ENCODE measurements around the gene NBPF26.
A peak's percentile ranks its signal among the peaks of the same experiment; 100 is the strongest.
"Not testable (repeated sequence)": the region's sequence is repeated elsewhere in the genome, so short reads cannot be mapped to it uniquely, and the experiment has no call there.

The NBPF26 gene

DNA sequence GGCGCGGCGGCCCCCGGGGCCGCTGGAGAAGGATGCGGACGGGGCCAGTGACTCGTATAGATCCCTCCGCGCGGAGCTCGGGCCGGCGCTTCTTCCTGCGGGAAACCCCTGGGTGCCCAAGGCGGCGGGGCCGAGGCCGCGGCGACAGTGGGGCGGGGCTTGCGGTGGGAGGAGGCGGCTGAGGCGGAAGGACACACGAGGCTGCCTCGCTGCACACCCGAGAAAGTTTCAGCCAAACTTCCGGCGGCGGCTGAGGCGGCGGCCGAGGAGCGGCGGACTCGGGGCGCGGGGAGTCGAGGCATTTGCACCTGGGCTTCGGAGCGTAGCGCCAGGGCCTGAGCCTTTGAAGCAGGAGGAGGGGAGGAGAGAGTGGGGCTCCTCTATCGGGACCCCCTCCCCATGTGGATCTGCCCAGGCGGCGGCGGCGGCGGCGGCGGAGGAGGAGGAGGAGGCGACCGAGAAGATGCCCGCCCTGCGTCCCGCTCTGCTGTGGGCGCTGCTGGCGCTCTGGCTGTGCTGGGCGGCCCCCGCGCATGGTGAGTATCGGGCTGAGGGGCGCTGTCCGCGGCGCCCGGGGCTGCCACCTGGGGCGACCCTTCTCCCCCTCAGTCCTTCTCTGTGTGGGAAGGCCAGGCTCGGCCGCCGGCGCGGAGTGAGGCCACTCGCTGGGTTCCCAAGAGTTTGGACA lies at the start of gene NBPF26:
NBPF26 (plus strand) TSS at position 231 of the 688 bp plus-strand sequence.
- not testable (repeated sequence) for DNase-seq

GRCh38 chr1:120680106-120680819 lies 43.5 kb upstream of the NBPF26 start:
- not testable (repeated sequence) for DNase-seq

- not testable (repeated sequence) for DNase-seq
Measured at GRCh38 chr1:120680938-120681337, 42.8 kb upstream of the NBPF26 start.

- DNase-seq: not testable (repeated sequence)
Measured at GRCh38 chr1:120684397-120684796, 39.3 kb upstream of the NBPF26 start.

DNA sequence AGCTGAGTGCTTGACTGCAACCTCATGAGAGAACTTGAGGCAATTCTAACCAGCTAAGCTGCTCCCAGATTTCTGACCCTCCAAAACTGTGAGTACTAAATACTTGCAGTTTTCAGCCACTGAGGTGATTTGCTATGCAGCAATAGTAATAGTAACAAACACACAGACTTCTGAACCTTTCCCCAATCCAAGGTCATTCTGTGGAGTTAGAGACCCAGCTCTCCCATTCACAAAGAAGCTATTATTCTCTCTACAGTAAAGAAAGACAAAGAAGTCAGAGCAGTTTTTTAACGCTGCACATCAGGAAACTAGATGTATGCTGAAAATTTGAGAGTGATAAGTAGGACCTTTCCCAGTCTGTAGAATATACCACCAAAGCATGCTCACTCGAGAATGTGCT lies 38.1 kb upstream of the NBPF26 start:
- not testable (repeated sequence) for DNase-seq

GRCh38 chr1:120687250-120687649 lies 36.5 kb upstream of the NBPF26 start:
- DNase-seq: not testable (repeated sequence)

DNA sequence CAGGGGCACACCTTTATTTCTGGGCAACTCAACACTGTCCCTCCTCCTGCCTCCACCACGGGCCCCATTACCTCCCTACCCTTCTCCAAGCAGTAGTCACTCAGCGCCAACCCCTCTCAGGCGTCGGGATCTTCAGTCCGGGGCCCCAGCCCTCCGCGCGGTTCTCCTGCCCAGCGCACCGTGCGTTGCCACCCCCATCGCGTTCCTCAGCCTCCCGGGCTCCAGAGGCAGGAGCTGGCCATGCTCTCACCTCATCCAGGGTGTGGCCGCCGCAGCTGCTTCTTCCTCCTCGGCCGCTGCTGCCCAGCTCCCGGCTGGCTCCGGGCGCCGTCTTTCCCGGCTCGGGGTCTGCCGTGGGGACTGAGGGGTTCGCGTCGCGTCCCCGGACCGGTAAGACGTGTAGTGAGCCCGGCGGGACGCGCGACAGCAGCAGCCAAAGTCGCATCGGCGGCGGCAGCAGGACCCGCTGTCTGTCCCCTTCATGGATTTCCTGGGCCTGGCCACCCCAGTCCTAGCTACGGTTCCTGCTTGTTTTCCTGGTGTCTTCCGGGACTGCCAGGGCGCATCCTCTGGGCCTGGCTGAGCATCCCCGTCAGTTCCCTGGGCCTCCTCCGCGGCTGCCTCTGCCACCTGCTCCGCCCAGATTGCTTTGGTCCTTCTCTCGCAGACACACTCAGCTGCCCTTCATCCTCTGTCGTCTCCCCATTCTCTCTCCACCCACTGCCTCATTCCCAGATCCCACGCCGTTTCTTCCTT lies 22.8 kb upstream of the NBPF26 start:
- not testable (repeated sequence) for DNase-seq

GRCh38 chr1:120723358-120723714 lies 409 bp upstream of the NBPF26 start:
- DNase-seq: not testable (repeated sequence)

GRCh38 chr1:120724507-120724906 lies 762 bp downstream of the NBPF26 start:
- DNase-seq: not testable (repeated sequence)

GRCh38 chr1:120728811-120729210 lies 5.1 kb downstream of the NBPF26 start:
- DNase-seq: not testable (repeated sequence)

GRCh38 chr1:120769090-120769489 lies 45.3 kb downstream of the NBPF26 start:
- DNase-seq: not testable (repeated sequence)

GRCh38 chr1:120805452-120805851 lies 81.7 kb downstream of the NBPF26 start:
- DNase-seq: not testable (repeated sequence)

- peak; percentile 18 to 38 for DNase-seq
Measured at GRCh38 chr1:120811822-120812221, 88.1 kb downstream of the NBPF26 start.

GRCh38 chr1:120825051-120825450 lies 101.3 kb downstream of the NBPF26 start:
- not testable (repeated sequence) for DNase-seq

DNA sequence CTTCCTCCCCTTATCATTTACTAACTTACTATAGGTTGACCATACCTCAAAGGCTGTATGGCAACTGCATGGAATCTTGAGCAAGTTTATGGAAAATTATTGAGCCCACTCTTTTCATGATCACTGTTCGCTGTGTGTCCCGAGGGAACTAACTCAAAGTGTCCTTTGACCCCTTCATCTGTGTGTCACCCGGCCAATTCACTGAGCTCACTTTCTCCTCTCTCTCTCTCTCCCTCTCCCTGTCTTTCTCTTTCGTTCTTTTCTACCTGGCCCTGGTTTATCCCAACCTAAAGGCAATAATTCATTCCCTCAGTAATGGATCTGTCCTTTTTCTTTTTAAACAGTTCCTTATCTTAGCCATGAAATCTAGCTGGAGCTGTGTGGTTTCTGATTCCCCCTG lies 102.9 kb downstream of the NBPF26 start:
- DNase-seq: not testable (repeated sequence)

DNA sequence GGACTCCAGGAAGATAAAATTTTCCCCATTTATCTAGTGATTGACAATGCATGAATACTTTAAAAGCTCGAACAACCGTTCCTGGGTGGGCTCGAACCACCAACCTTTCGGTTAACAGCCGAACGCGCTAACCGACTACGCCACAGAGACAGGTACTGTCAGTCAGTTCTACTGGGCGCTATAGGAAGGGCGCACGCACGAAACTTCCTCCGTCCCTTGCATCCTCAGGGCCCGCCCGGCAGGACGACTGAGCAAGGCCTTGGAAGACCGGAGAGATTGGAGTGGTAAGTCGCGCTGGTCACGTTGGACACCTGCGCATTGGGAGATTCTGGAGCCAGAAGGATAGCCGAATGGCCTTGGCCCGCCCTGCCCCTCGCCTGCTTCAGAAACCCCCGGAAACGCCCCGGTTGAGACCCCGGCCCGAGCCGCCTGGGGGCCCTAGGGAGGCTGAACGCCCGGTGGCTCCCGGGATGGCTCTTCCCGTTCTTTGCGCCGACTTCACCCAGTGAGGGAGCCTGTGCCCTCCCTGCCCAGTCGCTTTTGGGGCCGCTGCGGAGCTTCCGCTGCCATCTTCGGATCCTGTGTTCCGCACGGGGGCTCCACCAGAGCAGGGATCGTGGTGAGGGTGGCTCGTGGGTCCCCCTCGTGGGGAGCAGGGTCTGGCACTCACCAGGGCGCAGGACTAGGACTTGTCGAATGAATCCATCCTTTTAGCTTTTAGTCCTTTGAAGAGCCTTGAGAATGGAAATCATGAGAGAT lies 120.6 kb downstream of the NBPF26 start:
- peak; percentile 42 to 69 for DNase-seq

- not testable (repeated sequence) for DNase-seq
Measured at GRCh38 chr1:120844945-120845330, 121.2 kb downstream of the NBPF26 start.

DNA sequence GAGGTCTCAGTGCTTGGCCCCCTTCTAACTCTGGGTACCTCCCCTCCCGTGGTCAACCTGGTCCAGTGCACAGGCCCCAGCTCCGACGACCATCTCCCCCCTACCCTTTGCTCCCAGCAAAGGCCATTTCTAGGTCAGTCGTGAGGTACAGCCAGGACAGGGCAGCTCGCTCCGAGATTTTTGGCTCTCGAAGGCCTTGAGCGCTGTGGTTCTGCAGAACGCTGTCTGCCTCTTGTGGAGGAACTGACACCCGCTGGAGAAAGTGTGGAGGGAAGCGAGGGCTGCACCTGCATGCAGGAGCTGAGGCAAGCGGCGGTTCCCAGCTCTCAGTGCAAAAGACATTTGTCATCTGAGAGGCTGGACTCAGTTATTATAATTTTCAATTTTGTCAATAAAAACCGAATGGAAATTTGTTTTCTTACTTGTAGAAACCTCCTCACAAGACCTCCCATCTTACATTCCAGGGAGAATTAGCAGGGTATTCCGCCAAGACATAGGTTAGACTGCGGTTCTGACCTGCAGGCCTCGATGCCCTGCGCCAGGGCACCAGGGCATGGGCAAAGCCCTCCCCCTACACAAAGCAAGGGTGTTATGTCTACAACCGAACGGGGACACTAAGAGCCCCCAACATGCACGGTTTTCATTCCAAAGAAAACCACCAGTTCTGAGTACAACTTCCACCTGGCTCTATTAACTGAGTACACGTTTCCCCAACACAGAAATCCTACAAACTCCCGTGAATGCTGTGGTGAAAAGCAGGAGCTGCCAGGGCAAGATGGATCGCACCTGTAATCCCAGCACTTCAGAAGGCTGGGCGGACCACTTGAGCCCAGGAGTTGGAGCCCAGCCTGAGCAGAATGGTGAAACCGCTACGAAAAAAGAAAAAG lies 125.9 kb downstream of the NBPF26 start:
- not testable (repeated sequence) for DNase-seq

- DNase-seq: not testable (repeated sequence)
Measured at GRCh38 chr1:120850287-120850536, 126.5 kb downstream of the NBPF26 start.

- peak; percentile 86 to 92 for DNase-seq
Measured at GRCh38 chr1:120850537-120851421, 127.0 kb downstream of the NBPF26 start.

DNA sequence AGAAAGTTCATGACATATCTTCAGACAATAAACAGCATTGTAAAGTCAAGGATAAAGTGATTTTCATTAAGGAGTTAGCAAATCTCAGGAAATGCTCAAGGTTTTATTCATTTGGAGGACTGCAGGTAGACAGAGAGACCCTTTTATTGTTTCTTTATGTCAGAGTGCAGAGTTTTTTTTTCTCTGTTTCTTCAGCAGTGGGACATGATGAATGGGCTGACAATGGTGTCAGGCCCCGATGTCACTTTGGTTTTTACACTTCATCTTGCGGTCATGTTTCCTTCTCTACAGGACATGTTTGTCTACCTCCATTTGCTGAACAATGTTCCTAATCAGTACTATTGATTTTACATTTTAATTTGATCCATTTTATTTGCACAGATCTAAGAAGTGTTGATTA lies 134.4 kb downstream of the NBPF26 start:
- not testable (repeated sequence) for DNase-seq

Measured in NCI-H2081 (cell line).